SHP77 treated with DMSO at 0.1 percent for 48 hours (cell line): ENCODE measurements around the gene STRADB.
"Not testable (repeated sequence)": the region's sequence is repeated elsewhere in the genome, so short reads cannot be mapped to it uniquely, and the experiment has no call there.

ENCODE experiments used
- DNase-seq: peaks from one replicate; lab custom pipeline; 2025; lab: John Stamatoyannopoulos, UW

The STRADB gene

DNA sequence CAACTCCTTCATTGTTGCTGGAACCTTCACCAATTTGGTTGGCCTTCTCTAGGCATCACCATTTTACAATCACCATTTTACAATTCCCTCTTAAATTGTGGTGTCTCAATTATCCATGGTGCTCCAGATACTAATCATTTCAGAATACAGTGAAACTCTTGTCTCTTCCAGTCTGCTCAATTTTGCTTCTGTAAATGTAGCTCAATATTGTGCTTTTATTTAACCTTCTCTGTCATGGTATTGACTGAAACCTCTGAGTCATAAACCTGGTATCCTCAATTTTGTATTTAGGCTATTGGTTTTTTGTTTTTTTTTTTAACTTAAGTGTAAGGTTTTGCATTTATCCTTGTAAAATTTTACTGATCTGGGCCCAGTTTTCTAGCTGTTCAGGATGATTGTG is 16.1 kb downstream of the STRADB start:
- no peak for DNase-seq

DNA sequence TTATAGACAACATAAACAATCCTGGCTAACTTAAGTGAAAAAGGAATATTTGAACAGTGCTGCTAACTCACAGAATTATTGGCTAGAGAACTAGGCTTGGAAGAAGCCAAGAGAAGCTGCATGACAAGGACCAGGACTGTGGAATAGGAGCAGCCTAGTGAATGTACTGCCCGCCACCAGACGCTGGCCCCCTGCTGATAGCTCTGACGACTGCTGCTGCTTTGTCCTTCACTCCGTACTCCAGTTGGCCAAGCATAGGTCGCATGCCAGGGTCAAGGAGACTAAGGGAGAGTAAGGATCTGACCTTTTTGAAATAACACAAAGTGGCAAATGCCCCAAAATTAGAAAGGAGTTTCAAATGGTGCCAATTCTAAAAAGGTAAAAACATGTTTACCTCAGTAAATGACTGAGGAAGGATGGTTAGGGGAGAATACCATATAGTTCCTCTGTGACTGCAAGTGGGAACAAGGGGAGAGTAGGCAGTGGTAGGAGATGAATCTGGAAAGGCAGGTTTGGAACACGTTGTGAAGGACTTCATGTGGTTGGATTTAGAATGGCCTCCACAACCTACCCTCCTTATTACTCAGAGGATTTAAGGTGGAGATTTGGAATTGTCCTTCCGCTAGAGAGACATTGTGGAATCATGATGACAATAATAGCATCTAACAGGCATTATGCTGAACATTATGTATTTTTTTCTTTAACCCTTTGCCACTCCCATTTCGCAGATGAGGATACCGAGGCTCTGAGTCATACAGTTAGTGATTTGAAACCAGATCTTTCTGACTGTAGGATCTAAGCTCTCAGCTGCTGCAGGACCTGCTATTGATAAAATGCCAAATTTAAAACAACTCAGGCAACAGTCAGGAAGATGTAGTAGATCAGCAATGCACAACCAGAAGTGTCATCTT is 19.5 kb downstream of the STRADB start:
- no peak for DNase-seq

DNA sequence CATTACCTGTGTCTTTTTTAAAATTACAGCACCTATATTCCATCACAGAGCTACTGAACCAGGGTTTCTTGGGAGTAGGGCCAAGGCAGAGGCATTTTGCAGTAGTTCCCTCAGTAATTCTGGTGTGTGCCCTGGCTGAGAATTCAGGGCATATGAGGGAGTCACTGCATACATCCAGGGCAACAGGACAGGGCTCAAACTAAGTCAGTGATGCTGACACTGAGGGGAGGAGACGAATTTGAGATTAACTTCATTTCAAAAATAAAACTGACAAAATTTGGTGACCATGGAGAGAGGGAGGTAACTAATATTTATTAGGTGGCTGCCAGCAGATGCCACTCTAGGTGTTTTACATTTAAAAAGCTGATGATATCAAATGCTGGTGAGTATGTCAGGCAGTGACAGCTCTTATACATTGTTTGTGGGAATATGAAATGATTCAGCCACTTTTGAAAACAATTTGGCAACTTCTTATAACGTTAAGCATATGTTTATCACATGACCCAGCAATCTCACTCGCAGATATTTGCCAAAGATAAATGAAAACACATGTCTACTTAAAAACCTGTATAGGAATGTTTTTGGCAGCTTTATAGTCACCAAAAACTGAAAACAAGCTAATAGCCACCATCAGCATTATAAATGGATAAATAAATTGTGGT is 20.3 kb downstream of the STRADB start:
- DNase-seq, result no peak

DNA sequence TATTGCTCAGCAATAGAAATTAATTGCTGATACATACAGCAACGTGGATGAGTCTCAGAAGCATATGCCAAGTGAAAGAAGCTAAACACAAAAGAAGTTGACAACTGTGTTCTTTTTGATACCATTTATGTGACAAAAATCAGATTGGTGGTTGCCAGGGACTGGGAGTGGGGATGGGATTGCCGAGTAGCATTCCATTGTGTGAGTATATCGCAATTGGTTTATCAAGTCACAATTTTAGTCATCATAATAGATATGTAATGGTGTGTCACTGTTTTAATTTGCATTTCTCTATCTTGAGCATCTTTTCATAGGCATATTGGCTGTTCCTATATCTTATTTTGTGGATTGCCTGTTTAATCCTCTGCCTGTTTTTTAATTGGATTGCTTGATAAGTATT is 20.9 kb downstream of the STRADB start:
- DNase-seq, result no peak

DNA sequence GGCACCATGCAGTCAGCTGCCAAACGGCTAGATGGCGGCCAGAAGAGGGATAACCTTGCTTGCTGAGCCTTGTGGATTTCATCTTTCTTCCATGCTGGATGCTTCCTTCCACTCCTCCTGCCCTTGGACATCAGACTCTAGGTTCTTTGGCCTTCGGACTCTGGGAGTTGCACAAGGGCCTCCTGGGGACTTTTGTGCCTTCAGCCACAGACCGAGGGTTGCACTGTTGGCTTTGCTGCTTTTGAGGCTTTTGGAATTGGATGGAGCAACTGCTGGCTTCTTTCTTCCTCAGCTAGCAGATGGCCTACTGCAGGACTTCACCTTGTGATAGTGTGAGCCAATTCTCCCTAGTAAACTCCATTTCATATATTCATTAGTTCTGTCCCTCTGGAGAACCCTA is 31.0 kb downstream of the STRADB start:
- DNase-seq, result no peak

DNA sequence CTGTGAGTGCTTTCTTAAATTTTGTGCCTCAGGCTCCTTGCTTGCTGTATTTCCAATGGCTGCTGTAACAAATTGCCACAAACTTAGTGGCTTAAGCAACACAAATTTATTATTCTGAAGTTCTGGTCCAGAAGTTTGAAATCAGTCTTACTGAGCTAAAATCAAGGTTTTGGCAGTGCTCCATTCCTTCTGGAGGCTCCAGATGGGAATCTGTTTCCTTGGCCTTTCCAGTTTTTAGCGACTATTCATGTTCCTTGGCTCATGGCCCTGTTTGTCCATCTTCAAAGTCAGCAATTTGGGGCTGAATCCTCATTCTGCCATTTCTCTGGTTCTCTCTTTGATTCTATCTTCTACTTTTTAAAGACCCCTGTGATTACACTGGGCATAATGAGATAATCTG is 31.8 kb downstream of the STRADB start:
- no peak for DNase-seq

DNA sequence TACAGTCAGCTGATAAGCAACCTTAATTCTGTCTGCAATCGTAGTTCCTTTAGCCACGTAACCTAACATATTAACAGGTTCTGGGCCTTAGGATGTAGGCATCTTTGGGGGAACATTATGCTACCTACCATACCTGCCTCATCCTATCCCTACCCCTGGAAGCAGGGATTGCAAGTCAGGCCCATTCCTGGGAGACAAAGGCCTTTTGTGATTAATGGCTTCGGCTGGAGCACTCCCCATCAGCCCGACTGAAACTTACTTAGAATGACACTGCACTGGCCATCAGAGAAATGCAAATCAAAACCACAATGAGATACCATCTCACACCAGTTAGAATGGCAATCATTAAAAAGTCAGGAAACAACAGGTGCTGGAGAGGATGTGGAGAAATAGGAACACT is 32.2 kb downstream of the STRADB start:
- DNase-seq, result not testable (repeated sequence)

DNA sequence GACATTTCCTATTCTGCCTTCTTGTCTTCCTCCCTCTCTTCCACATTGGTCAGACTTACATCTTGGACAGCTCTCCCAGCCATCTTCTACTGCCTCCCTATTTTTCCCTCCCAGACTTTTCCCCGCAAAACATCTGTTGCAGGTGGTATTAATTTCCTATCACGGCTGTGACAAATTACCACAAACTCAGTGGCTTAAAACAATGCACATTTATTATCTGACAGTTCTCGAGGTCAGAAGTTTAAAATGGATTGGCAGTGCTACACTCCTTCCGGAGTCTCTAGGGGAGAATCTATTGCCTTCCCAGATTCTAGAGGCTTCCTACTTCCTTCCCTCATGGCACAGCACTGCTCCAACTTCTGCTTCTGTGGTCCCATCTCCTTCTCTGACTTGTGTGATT is 33.3 kb downstream of the STRADB start:
- DNase-seq, result no peak

DNA sequence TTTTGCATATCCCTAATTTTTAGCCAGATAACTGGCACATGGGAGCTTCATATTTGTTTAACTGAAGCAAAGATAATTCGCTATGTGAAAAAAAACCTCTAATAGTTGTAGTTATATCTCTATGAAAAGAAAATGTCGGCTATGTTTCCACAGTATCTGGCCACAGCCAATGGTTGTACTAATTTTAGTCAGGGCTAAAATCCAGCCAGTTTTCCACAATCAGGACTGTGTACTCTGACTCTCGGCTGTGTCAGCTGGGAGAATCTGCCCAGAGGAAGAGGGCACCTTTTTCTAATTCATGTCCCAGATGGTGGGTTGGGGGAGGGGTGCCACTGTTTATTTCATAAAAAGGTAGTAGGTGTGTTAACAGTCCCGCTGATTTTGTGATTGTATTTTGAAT is 38.8 kb downstream of the STRADB start:
- no peak for DNase-seq

DNA sequence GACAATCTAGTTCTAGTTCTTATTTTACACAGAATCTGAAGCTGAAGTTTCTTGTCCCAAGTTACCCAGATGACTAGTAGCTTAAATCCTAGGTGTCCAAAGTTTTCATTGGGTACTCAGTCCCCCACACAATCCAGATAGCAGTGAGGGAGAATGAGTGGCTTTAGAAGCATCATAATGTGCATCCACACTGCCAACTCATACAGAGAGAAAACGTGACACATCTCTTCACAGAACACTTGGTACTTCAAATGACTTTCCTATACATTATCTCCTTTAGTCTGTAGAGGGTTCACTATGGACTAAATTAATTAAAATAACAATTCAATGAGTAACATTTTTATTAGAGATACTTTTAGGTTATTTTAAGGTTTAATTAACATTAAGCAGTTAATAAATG is 45.2 kb downstream of the STRADB start:
- no peak for DNase-seq

DNA sequence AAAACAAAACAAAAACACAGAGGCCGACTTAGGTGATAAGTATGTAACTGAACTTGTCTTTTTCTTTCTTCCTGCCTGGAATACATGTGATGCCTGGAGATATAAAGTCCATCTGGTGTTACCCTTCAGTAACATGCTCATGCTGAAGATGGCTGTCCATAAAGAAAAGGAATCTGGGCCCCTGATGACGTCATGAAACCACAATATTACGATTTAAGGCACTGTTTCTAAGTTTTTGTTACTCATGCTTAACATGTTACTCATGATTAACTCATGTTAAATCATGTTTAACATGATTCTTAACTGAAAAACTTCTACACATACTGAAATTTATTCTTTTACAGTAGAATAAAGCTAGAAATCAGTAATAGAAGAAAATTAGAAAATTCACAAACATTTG is 49.0 kb downstream of the STRADB start:
- no peak for DNase-seq

DNA sequence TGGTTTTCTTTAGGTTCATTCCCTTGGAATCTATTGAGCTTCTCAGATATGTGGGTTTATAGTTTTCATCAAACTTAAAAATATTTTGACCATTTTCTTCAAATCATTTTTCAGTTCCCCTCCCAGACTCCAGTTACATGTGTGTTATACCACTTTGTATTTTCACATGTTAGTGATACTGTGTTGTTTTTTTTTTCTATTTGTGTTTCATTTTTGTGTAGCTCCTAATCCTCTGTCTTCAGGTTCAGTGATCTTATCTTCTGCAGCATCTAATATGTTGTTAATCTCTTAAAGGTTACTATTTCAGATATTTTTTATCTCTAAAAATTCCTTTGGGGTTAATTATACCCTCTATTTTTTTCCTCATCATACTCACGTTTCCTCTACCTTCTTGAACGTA is 51.2 kb downstream of the STRADB start:
- DNase-seq, result no peak

DNA sequence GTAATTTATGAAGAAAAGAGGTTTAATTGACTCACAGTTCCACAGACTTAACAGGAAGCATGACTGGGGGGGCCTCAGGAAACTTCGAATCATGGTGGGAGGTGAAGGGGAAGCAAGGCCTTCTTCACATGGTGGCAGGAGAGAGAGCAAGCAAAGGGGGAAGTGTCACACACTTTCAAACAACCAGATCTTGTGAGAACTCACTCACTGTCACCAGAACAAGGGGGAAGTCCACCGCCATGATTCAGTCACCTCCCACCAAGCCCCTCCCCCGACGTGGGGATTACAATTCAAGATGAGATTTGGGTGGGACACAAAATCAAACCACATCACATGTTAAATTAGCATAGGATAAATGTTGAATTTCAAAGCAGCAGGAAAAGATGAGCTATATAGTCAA is 56.2 kb downstream of the STRADB start:
- DNase-seq, result no peak

DNA sequence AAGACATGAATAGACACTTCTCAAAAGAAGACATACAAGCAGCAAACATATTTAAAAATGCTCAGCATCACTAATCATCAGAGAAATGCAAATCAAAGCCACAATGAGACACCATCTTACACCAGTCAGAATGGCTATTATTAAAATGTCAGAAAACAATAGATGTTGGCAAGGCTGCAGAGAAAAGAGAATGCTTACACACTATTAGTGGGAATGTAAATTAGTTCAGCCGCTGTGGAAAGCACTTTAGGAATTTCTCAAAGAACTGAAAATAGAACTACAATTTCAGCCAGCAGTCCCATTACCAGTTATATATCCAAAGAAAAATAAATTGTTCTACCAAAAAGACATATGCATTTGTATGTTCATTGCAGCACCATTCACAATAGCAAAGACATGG is 61.7 kb downstream of the STRADB start:
- DNase-seq, result no peak

DNA sequence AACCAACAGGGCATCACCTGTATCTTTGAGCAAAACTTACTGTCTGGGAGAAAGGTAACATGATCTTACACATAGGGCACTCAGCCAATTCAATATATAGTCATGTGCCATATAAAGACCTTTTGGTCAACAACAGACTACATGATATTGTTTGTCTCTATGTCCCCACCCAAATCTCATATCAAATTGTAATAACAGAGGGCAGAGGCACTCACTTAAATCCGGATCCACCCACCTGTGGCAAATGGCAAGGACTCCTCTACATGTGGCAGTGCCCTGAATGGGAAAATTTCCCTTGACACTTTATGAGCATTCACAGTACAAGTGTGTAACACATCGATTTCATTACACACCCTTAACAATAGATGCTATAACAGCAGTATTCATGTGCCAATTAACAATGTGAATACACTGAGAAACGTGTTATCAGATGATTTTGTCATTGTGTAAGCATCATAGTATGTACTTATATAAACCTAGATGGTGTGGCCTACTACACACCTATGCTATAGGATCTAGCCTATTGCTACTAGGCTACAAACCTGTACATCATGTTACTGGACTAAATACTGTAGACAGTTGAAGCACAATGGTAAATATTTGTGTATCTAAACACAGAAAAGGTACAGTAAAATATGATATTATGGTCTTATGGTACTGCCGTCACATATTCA is 64.2 kb downstream of the STRADB start:
- no peak for DNase-seq

DNA sequence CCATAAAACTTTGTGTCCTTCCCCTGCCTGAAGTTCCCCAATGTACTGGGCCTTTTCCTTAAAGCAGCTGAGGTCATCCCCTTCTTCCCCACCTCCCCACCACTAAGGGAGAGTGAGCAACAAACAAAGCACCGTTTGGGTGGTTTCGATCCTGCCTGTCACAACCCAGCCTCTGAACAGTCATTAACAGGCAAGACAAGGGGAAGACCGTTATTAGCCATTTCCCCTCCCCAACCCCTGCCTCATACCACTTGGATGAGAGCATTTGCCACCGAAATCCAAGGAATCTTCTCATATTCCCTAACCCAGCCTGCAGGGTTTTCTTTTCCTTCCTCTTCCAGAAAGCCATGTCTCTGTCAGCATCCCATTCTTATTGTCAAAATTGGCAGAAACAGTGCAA is 65.6 kb downstream of the STRADB start:
- DNase-seq, result no peak

DNA sequence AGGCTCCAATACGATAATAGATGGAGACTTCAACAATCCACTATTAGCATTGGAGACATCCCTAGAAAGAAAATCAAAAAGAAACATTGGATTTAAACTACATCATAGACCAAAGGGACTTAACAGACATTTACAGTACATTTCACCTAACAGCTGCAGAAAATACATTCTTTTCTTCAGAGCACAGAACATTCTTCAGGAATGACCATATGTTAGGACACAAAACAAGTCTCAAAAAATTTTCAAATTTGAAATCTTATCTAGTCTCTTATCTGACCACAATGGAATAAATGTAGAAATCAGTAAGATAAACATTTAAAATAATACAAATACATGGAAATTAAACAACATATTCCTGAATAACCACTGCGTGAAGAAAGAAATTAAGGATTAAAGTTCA is 68.7 kb downstream of the STRADB start:
- DNase-seq, result no peak

DNA sequence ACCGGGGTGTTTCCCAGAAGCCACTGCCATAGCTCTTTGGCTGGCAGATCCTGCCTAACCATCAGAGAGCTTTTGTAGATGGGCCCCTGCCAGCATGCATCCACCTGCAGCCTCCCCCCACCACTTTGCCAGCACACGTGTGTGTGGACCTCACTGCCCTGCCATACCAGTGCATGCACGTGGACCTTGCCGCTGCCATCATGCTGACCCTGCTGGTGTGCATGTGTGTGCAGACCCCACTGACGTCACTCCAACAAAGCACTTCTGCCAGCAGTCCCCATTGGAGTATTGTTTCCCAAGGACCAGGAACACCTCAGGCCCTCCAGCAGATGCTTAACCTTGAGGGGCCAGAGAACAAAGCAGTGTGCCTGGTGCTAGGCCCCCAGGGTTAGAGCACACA is 71.4 kb downstream of the STRADB start:
- no peak for DNase-seq

DNA sequence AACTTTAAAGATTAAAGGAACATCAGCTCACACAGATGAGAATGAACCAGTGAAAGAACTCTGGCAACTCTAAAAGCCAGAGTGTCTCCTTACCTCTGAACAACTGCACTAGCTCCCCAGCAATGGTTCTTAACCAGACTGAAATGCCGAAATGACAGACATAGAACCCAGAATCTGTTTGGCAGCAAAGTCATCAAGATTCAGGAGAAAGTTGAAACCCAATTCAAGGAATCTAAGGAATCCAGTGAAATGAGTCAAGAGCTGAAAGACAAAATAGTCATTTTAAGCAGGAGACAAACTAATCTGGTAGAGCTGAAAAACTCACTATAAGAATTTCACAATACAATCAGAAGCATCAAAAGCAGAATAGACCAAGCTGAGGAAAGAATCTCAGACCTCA is 72.0 kb downstream of the STRADB start:
- DNase-seq, result no peak
